ENCODE results near the gene TIPIN. TPM values are rescaled to one million over a fixed set of nuclear protein-coding genes. Genes with fewer than 3 reads are reported as not detected.
"Not testable (repeated sequence)": the region's sequence is repeated elsewhere in the genome, so short reads cannot be mapped to it uniquely, and the experiment has no call there.

TIPIN gene
- polyA plus RNA-seq, 3 donors: 1.4 to 4.0 (median 3.7) TPM

DNA sequence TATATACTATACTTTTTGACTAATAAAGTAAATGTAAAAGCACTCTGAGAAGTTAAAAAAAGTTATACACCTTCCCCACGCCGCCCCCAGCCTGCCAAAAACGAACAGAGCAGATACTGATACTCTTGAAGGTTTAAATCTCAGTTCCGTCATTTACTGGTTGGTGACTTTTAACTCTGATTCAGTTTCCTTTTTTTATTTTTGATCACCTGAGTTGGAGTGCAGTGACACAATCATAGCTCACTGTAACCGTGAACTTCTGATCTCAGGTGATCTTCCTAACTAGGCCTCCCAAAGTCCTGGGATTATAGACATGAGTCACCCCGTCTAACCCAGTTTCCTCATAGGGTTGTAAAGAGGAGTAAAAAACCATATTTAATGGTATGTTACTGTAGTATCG lies 3.3 kb upstream of the TIPIN start:
- intact Hi-C loops (cut with micrococcal nuclease): loop anchor here in 1 of 2 donors (10.0 kb wide), 1 partner anchor 135 kb away; the partner anchor contains the start of gene SNAPC5
- no peak for DNase-seq
- H3K9ac ChIP-seq (ENCODE audit: insufficient read depth, low read length, poor library complexity, severe bottlenecking): no peak overlapping the region
- Mint-ChIP-seq H3K36me3 (no peaks in the 10 kb centered on the region), H3K4me3 (no peak overlapping the region), H3K27me3 (ENCODE audit: low read depth in 3 of 3) (peaks cover 0 to 4% (median 1%) of the 10 kb centered on the region in 3 donors), H3K9me3 (no peaks in the 10 kb centered on the region), H3K4me1 (peaks cover 27% of the 10 kb centered on the region), H3K27ac (peak overlapping the region in 1 of 7 donors; percentile 36)
- H3K79me2 ChIP-seq (ENCODE audit: insufficient read depth, low read length): peaks cover 17% of the 10 kb centered on the region
- H3K4me2 ChIP-seq (replicated peaks; ENCODE audit: extremely low read depth, low read length, poor library complexity, severe bottlenecking): no peak overlapping the region
- TF ChIP-seq, protein P1, sequence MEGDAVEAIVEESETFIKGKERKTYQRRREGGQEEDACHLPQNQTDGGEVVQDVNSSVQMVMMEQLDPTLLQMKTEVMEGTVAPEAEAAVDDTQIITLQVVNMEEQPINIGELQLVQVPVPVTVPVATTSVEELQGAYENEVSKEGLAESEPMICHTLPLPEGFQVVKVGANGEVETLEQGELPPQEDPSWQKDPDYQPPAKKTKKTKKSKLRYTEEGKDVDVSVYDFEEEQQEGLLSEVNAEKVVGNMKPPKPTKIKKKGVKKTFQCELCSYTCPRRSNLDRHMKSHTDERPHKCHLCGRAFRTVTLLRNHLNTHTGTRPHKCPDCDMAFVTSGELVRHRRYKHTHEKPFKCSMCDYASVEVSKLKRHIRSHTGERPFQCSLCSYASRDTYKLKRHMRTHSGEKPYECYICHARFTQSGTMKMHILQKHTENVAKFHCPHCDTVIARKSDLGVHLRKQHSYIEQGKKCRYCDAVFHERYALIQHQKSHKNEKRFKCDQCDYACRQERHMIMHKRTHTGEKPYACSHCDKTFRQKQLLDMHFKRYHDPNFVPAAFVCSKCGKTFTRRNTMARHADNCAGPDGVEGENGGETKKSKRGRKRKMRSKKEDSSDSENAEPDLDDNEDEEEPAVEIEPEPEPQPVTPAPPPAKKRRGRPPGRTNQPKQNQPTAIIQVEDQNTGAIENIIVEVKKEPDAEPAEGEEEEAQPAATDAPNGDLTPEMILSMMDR (IDR thresholded peaks at IDR 0.05): no peak
- H3K4me1 ChIP-seq (ENCODE audit: control insufficient read depth in 1 of 2, insufficient read depth in 2 of 2, low read length in 2 of 2): peaks cover 26 to 30% of the 10 kb centered on the region in 2 donors
- H2AFZ ChIP-seq (ENCODE audit: insufficient read depth, low read depth, low read length, poor library complexity, severe bottlenecking): no peak overlapping the region
- H3K36me3 ChIP-seq (replicated peaks in 1 of 2; ENCODE audit: control insufficient read depth in 1 of 2, insufficient read depth in 2 of 2, low read length in 2 of 2): no peaks in the 10 kb centered on the region
- no peak overlapping the region for H3K4me3 ChIP-seq (replicated peaks in 1 of 3; ENCODE audit: low read depth in 2 of 3, low read length in 3 of 3)
- no peaks in the 10 kb centered on the region for H3K9me3 ChIP-seq (replicated peaks in 1 of 2; ENCODE audit: control insufficient read depth in 1 of 2, insufficient read depth in 1 of 2, low read length in 2 of 2)
- no peak overlapping the region for H3K27ac ChIP-seq (ENCODE audit: low read depth in 1 of 2, low read length in 2 of 2)
- no peaks in the 10 kb centered on the region for H4K20me1 ChIP-seq (ENCODE audit: insufficient read depth, low read length)
- 81% methylated on average over 3 of the region's 7 CpGs for WGBS (ENCODE audit: insufficient coverage)
- H3K27me3 ChIP-seq (ENCODE audit: control insufficient read depth in 2 of 2, insufficient read depth in 2 of 2, low read length in 2 of 2): no peaks in the 10 kb centered on the region

DNA sequence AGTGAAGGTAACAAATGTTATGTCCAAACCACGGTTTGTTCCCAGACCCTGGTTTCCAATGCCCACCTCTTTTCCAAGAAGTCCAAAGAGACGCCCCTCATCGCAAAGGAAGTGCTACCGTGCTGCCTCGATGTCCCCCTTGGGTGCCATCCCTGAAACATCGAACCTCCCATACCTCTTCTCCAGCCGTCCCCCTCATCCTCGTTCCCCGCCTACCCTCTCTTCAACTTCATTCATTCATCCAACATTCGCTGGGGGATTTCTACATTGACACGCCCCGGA lies 467 bp downstream of the TIPIN start:
- peak overlapping the region; percentile 97 for H2AFZ ChIP-seq (ENCODE audit: insufficient read depth, low read depth, low read length, poor library complexity, severe bottlenecking)
- TF ChIP-seq, protein P1 (IDR thresholded peaks at IDR 0.05): no peak
- H3K4me1 ChIP-seq (ENCODE audit: control insufficient read depth in 1 of 2, insufficient read depth in 2 of 2, low read length in 2 of 2): peaks cover 12 to 15% of the 10 kb centered on the region in 2 donors
- H3K79me2 ChIP-seq (ENCODE audit: insufficient read depth, low read length): peaks cover 30% of the 10 kb centered on the region
- H3K36me3 ChIP-seq (replicated peaks in 1 of 2; ENCODE audit: control insufficient read depth in 1 of 2, insufficient read depth in 2 of 2, low read length in 2 of 2): no peaks in the 10 kb centered on the region
- peak overlapping the region; percentile 96 for H3K4me2 ChIP-seq (replicated peaks; ENCODE audit: extremely low read depth, low read length, poor library complexity, severe bottlenecking)
- peak overlapping the region; percentile 91 to 96 (median 95) for H3K27ac Mint-ChIP-seq
- 0% methylated on average over 12 of the region's 12 CpGs for WGBS (ENCODE audit: insufficient coverage)
- H3K4me3 ChIP-seq (replicated peaks in 1 of 3; ENCODE audit: low read depth in 2 of 3, low read length in 3 of 3): peak overlapping the region; percentile 62 to 89 (median 70)
- H3K9me3 ChIP-seq (replicated peaks in 1 of 2; ENCODE audit: control insufficient read depth in 1 of 2, insufficient read depth in 1 of 2, low read length in 2 of 2): no peaks in the 10 kb centered on the region
- H3K27me3 Mint-ChIP-seq (ENCODE audit: low read depth in 3 of 3): peaks cover 0 to 3% (median 1%) of the 10 kb centered on the region in 3 donors
- peak overlapping the region; percentile 64 to 79 for H3K27ac ChIP-seq (ENCODE audit: low read depth in 1 of 2, low read length in 2 of 2)
- peaks cover 8 to 13% of the 10 kb centered on the region in 2 donors for H3K36me3 Mint-ChIP-seq
- H4K20me1 ChIP-seq (ENCODE audit: insufficient read depth, low read length): no peaks in the 10 kb centered on the region
- H3K4me1 Mint-ChIP-seq: peaks cover 21% of the 10 kb centered on the region
- no peak for DNase-seq
- peak overlapping the region; percentile 98 to 100 for H3K4me3 Mint-ChIP-seq
- no peaks in the 10 kb centered on the region for H3K27me3 ChIP-seq (ENCODE audit: control insufficient read depth in 2 of 2, insufficient read depth in 2 of 2, low read length in 2 of 2)
- H3K9me3 Mint-ChIP-seq: peaks cover 0 to 2% (median 0%) of the 10 kb centered on the region in 7 donors
- H3K9ac ChIP-seq (ENCODE audit: insufficient read depth, low read length, poor library complexity, severe bottlenecking): peak overlapping the region; percentile 74
- intact Hi-C loops (cut with micrococcal nuclease): loop anchor here (2.0 to 10.0 kb wide), 2 partner anchors 139 to 143 kb away; partner anchors contain the start of gene SNAPC5 (in 1 of the 2)

DNA sequence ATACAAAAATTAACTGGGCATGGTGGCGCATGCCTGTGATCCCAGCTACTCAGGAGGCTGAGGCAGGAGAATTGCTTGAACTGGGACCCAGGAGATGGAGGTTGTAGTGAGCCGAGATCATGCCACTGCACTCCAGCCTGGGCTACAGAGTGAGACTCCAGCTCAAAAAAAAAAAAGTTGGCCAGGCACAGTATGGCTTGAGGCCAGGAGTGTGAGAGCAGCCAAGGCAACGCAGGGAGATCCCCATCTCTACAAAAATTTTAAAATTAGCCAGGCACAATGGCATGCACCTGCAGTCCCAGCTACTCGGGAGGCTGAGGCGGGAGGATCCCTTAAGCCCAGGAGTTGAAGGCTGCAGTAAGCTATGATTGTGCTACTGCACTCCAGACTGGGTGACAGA lies 8.0 kb downstream of the TIPIN start:
- H3K4me3 ChIP-seq (replicated peaks in 1 of 3; ENCODE audit: low read depth in 2 of 3, low read length in 3 of 3); H3K27ac Mint-ChIP-seq; H3K9me3 ChIP-seq (replicated peaks in 1 of 2; ENCODE audit: control insufficient read depth in 1 of 2, insufficient read depth in 1 of 2, low read length in 2 of 2); intact Hi-C loops (cut with micrococcal nuclease); H3K9ac ChIP-seq (ENCODE audit: insufficient read depth, low read length, poor library complexity, severe bottlenecking); H3K27me3 Mint-ChIP-seq (ENCODE audit: low read depth in 3 of 3); H2AFZ ChIP-seq (ENCODE audit: insufficient read depth, low read depth, low read length, poor library complexity, severe bottlenecking); H3K79me2 ChIP-seq (ENCODE audit: insufficient read depth, low read length); H3K4me1 Mint-ChIP-seq; H3K27ac ChIP-seq (ENCODE audit: low read depth in 1 of 2, low read length in 2 of 2); H3K4me1 ChIP-seq (ENCODE audit: control insufficient read depth in 1 of 2, insufficient read depth in 2 of 2, low read length in 2 of 2); H3K27me3 ChIP-seq (ENCODE audit: control insufficient read depth in 2 of 2, insufficient read depth in 2 of 2, low read length in 2 of 2); H3K4me3 Mint-ChIP-seq; H3K9me3 Mint-ChIP-seq; H4K20me1 ChIP-seq (ENCODE audit: insufficient read depth, low read length); H3K4me2 ChIP-seq (replicated peaks; ENCODE audit: extremely low read depth, low read length, poor library complexity, severe bottlenecking); DNase-seq: not testable (repeated sequence)
- H3K36me3 ChIP-seq (replicated peaks in 1 of 2; ENCODE audit: control insufficient read depth in 1 of 2, insufficient read depth in 2 of 2, low read length in 2 of 2): peaks cover 17 to 46% of the 10 kb centered on the region in 2 donors
- H3K36me3 Mint-ChIP-seq: peaks cover 24 to 61% of the 10 kb centered on the region in 2 donors
- 75% methylated on average over 4 of the region's 5 CpGs for WGBS (ENCODE audit: insufficient coverage)

All from CD14-positive monocyte (primary cell).